Measurements from ENCODE around the gene MAML3. TPM values are rescaled to one million over a fixed set of nuclear protein-coding genes. Genes with fewer than 3 reads are reported as not detected.

The MAML3 gene
- total RNA-seq, 6 donors from 2014 or later = 9.6 to 31.4 (median 14.5) TPM

DNA sequence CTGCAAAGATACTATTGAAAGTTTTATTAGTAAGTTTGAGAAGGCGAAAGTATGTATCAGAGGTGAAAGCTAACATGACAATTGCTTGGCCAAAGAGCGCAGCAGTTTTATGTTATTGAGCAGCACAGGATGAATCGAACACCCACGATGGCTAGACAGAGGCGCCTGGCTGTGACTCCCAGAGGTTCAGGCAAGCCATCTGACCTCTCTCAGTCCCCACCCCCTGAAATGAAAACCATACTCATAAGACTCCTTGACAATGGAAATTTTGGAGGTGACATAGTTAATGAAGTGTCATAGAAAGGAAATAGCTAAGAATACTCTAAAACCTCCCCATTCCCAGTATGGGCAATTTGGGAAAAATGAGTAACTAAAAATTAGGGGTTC is 417.7 kb downstream of the MAML3 start:
- Histone ChIP-seq H3K27me3 (no peaks in the 10 kb centered on the region), H3K4me3 (no peak overlapping the region), H3K9me3 (no peaks in the 10 kb centered on the region), H3K27ac (peak overlapping the region; percentile 83 to 92 (median 89)), H3K36me3 (no peaks in the 10 kb centered on the region), H3K4me1 (peaks cover 29 to 52% (median 36%) of the 10 kb centered on the region in 4 donors)
- DNase-seq (no peak), ATAC-seq (ENCODE audit: low FRiP score in 2 of 2) (no peak)
- 71 to 77% methylated on average over 5 of the region's 5 CpGs for WGBS, 2 donors
- TF ChIP-seq POLR2A (IDR thresholded peaks at IDR 0.05) = no peak
- TF ChIP-seq EP300 (IDR thresholded peaks at IDR 0.05) = no peak
- no peak for TF ChIP-seq POLR2AphosphoS5 (IDR thresholded peaks at IDR 0.05)
- TF ChIP-seq, protein P1, sequence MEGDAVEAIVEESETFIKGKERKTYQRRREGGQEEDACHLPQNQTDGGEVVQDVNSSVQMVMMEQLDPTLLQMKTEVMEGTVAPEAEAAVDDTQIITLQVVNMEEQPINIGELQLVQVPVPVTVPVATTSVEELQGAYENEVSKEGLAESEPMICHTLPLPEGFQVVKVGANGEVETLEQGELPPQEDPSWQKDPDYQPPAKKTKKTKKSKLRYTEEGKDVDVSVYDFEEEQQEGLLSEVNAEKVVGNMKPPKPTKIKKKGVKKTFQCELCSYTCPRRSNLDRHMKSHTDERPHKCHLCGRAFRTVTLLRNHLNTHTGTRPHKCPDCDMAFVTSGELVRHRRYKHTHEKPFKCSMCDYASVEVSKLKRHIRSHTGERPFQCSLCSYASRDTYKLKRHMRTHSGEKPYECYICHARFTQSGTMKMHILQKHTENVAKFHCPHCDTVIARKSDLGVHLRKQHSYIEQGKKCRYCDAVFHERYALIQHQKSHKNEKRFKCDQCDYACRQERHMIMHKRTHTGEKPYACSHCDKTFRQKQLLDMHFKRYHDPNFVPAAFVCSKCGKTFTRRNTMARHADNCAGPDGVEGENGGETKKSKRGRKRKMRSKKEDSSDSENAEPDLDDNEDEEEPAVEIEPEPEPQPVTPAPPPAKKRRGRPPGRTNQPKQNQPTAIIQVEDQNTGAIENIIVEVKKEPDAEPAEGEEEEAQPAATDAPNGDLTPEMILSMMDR (IDR thresholded peaks at IDR 0.05) = no peak

DNA sequence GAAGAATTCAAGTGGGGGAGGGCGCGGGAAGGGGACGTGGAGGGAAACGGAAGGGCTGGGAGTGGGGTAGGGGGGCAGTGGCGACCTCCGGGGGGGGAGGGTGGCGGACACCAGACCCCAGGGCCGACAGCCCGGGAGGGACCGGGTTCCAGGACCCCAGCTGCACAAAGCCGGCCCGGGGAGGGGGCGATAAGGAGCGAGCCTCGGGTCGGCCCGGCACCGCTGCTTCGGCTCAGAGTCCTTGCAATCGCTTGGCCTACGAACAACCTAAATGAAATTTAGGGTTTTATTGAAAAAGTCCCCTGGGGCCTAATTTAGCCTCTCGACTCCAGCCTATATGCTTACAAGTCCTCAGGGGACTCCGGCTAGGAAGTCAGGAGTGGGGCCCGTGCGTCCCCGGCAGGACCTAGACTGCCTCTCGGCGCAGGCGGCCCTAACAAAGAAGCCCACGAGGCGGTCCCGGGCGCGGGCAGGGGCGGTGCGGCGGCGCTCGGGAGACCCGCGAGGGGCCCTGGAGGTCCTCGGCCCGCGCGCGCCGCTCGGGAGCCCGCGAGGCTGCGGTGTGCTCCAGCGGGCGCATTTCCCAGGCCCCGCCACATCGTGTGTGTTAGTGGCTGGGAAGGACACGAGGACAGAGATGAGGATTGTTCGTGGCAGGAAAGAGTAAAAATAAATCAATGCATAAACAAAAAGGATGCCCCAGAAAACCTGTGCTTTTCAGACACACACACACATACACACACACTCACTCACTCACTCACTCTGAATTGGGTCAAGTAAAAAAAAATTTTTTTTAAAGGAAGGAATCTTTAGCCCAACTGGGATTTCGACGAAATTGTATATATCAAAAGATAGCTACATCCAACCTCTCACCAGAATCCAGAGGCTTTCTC is 418.4 kb downstream of the MAML3 start:
- peak overlapping the region; percentile 34 to 57 (median 47) for H3K4me3 ChIP-seq
- peaks cover 23 to 46% (median 30%) of the 10 kb centered on the region in 4 donors for H3K4me1 ChIP-seq
- peak in 1 of 2 donors; percentile 9 for ATAC-seq (ENCODE audit: low FRiP score in 2 of 2)
- no peaks in the 10 kb centered on the region for H3K27me3 ChIP-seq
- no peaks in the 10 kb centered on the region for H3K9me3 ChIP-seq
- peak overlapping the region; percentile 83 to 92 (median 89) for H3K27ac ChIP-seq
- 18 to 28% methylated on average over 15 to 42 of the region's 59 CpGs for WGBS, 2 donors
- TF ChIP-seq, protein P1 (IDR thresholded peaks at IDR 0.05) = peak in 1 of 6 experiments; percentile 8
- TF ChIP-seq POLR2A (IDR thresholded peaks at IDR 0.05) (no peak), POLR2AphosphoS5 (IDR thresholded peaks at IDR 0.05) (no peak)
- peak; percentile 42 to 87 for DNase-seq
- no peaks in the 10 kb centered on the region for H3K36me3 ChIP-seq

DNA sequence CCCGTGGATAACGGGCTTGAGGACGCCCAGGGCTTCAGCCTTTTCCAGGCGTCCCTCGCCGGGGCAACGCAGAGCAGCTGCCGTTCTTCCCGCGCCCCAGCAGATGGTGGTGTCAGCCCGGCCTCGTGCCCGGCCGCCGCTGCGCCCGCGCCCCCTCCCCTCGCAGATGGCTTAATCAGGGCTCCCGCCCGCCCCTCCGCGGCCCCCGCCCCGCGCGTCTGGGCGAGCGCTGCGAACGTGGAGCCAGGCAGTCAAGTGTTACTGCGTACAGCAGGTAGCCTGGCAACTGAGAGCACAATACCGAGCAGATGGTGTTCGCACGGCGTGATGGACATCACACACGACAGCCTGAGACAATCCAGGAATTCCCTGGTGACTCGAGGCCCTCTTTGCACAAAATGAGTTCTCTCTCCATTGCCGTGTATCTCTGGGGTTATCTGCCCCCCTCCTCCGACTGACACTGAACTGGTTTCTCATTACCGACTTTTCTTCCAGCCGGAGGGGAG is 419.1 kb downstream of the MAML3 start:
- Histone ChIP-seq H3K27me3 (no peaks in the 10 kb centered on the region), H3K36me3 (no peaks in the 10 kb centered on the region), H3K9me3 (no peaks in the 10 kb centered on the region), H3K27ac (peak overlapping the region; percentile 83 to 92 (median 89)), H3K4me3 (peak overlapping the region; percentile 34 to 57 (median 47)), H3K4me1 (peaks cover 16 to 39% (median 24%) of the 10 kb centered on the region in 4 donors)
- TF ChIP-seq POLR2AphosphoS5 (IDR thresholded peaks at IDR 0.05) = peak; percentile 61 to 72
- peak in 1 of 4 donors; percentile 50 for TF ChIP-seq POLR2A (IDR thresholded peaks at IDR 0.05)
- TF ChIP-seq EP300 (IDR thresholded peaks at IDR 0.05) = peak in 1 of 4 donors; percentile 36
- TF ChIP-seq, protein P1 (IDR thresholded peaks at IDR 0.05) = peak; percentile 76 to 95 (median 89)
- 0 to 2% methylated on average over 11 to 42 of the region's 42 CpGs for WGBS, 2 donors
- ATAC-seq (ENCODE audit: low FRiP score in 2 of 2) (peak; percentile 92 to 97), DNase-seq (peak; percentile 93 to 97)

DNA sequence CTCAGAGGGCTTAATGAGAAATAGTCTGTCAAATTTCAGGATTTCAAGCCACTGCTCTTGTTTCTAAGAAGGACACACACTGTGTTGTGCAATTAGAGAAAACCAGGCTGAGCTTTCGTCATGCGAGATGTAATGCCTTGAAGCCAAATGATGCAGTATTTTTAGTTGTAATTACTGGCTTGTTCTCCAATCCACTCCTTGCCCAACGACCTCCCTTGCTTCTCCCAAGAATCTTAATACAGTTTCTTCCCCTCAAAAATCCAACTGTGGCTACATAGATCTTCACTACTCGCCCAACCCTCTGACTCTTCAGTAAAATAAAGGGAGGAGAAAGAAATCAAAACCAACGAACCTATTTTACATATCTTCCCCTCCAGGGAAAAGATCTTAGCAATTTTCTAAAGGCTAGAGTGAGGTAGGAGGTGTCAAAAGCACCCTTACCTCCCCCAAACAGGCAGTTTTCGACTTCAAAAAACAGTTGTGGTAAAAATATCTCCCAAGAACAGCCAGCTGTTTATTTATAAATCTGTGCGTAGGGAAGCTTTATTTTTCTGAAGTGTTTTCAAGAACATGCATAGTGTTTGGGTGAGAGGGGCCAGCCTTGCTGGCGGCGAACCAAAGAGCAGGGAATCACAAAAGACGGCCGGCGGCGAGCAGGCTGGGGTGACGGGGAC is 419.6 kb downstream of the MAML3 start:
- peak overlapping the region; percentile 83 to 92 (median 89) for H3K27ac ChIP-seq
- TF ChIP-seq POLR2A (IDR thresholded peaks at IDR 0.05) = peak in 1 of 4 donors; percentile 8
- no peak for TF ChIP-seq EP300 (IDR thresholded peaks at IDR 0.05)
- TF ChIP-seq POLR2AphosphoS5 (IDR thresholded peaks at IDR 0.05) = peak in 1 of 2 donors; percentile 27
- peak in 1 of 2 donors; percentile 49 for DNase-seq
- no peaks in the 10 kb centered on the region for H3K36me3 ChIP-seq
- WGBS, 2 donors = 11 to 14% methylated on average over 14 of the region's 14 CpGs
- peak overlapping the region; percentile 34 to 57 (median 47) for H3K4me3 ChIP-seq
- H3K27me3 ChIP-seq = no peaks in the 10 kb centered on the region
- peak; percentile 24 to 70 for ATAC-seq (ENCODE audit: low FRiP score in 2 of 2)
- H3K4me1 ChIP-seq = peaks cover 14 to 36% (median 21%) of the 10 kb centered on the region in 4 donors
- H3K9me3 ChIP-seq = no peaks in the 10 kb centered on the region

All from upper lobe of left lung (tissue), 6 donors.